HG03280 (cell line): ENCODE results near the gene PCYOX1L.
"Not testable (repeated sequence)": the region's sequence is repeated elsewhere in the genome, so short reads cannot be mapped to it uniquely, and the experiment has no call there.

Experiments
- ATAC-seq: cut with Tn5 transposase; IDR thresholded peaks from one replicate; pipeline ENCODE4 v1.9.1; 2021; ENCODE audit warnings: mild to moderate bottlenecking, moderate library complexity; ENCODE audit not compliant: unreplicated experiment

PCYOX1L gene

GRCh38 chr5:149382517-149383220 lies 24.8 kb downstream of the PCYOX1L start:
- ATAC-seq = no peak

- no peak for ATAC-seq
These were observed 25.6 kb downstream of the PCYOX1L start for GRCh38 chr5:149383399-149383798.

- no peak for ATAC-seq
These were observed 28.3 kb downstream of the PCYOX1L start for GRCh38 chr5:149386166-149386565.

- no peak for ATAC-seq
These were observed 29.3 kb downstream of the PCYOX1L start for GRCh38 chr5:149387081-149387631.

GRCh38 chr5:149387982-149388381 lies 30.1 kb downstream of the PCYOX1L start:
- no peak for ATAC-seq

- no peak for ATAC-seq
These were observed 30.8 kb downstream of the PCYOX1L start for GRCh38 chr5:149388498-149389190.

GRCh38 chr5:149389552-149390495 lies 32.0 kb downstream of the PCYOX1L start:
- ATAC-seq = no peak

- ATAC-seq = not testable (repeated sequence)
These were observed 33.2 kb downstream of the PCYOX1L start for GRCh38 chr5:149391076-149391475.

GRCh38 chr5:149391524-149391923 lies 33.7 kb downstream of the PCYOX1L start:
- ATAC-seq = no peak

- ATAC-seq = no peak
These were observed 34.9 kb downstream of the PCYOX1L start for GRCh38 chr5:149392718-149393117.

- ATAC-seq = not testable (repeated sequence)
These were observed 37.1 kb downstream of the PCYOX1L start for GRCh38 chr5:149394996-149395395.

- ATAC-seq = no peak
These were observed 39.7 kb downstream of the PCYOX1L start for GRCh38 chr5:149397530-149397929.

GRCh38 chr5:149398747-149399266 lies 41.0 kb downstream of the PCYOX1L start:
- not testable (repeated sequence) for ATAC-seq

- no peak for ATAC-seq
These were observed 41.9 kb downstream of the PCYOX1L start for GRCh38 chr5:149399775-149400174.

- ATAC-seq = no peak
These were observed 42.5 kb downstream of the PCYOX1L start for GRCh38 chr5:149400304-149400703.

GRCh38 chr5:149401051-149401450 lies 43.2 kb downstream of the PCYOX1L start:
- no peak for ATAC-seq

GRCh38 chr5:149402291-149402690 lies 44.4 kb downstream of the PCYOX1L start:
- no peak for ATAC-seq

- no peak for ATAC-seq
These were observed 46.3 kb downstream of the PCYOX1L start for GRCh38 chr5:149403923-149404745.

- no peak for ATAC-seq
These were observed 47.1 kb downstream of the PCYOX1L start for GRCh38 chr5:149404746-149405549.
